Body of pancreas (tissue), 4 donors: Measurements from ENCODE around the gene CREBL2.

Experiments used
- CTCF ChIP-seq, 7 experiments: fragments of 450-650 bp in 4 of 7; fragments of 200-600 bp in 3 of 7; sonication (generic) in 3 of 7; IDR thresholded peaks; one replicate each; pipeline ENCODE4 v1.5.1; 2016 to 2019; ENCODE audit warnings: antibody characterized with exemption in 7 of 7
- POLR2A ChIP-seq, 3 donors: fragments of 450-650 bp; IDR thresholded peaks; one replicate each; pipeline ENCODE4 v1.6.1; 2016; ENCODE audit warnings: antibody characterized with exemption in 3 of 3, mild to moderate bottlenecking in 2 of 3

- TF ChIP-seq CTCF (IDR thresholded peaks at IDR 0.05): no peak
- no peak for TF ChIP-seq POLR2A (IDR thresholded peaks at IDR 0.05)
Observed at GRCh38 chr12:12660201-12660600, 48.5 kb downstream of the CREBL2 start.
